B cell (primary cell): ENCODE measurements around the gene C16orf54. TPM values are rescaled to one million over a fixed set of nuclear protein-coding genes. Genes with fewer than 3 reads are reported as not detected.
"Not testable (repeated sequence)": the region's sequence is repeated elsewhere in the genome, so short reads cannot be mapped to it uniquely, and the experiment has no call there.

Source experiments
- ATAC-seq: fragments of 200-7000 bp; cut with Tn5 transposase; one replicate; pipeline ENCODE4 v1.10.0; 2021; ENCODE audit warnings: low read depth, mild to moderate bottlenecking, moderate number of reproducible peaks, moderate library complexity
- CTCF ChIA-PET: fragments of 350-600 bp; sonication (Branson Sonifier 250); formaldehyde crosslinking; loops from one replicate; lab custom pipeline; 2021; ENCODE audit warnings: antibody characterized with exemption, inconsistent platforms; lab: Charles Lee
- POLR2A ChIA-PET: fragments of 350-600 bp; sonication (Branson Sonifier 250); formaldehyde crosslinking; loops from one replicate; lab custom pipeline; 2021; ENCODE audit warnings: antibody characterized with exemption; lab: Charles Lee
- DNase-seq: peaks from one replicate; pipeline ENCODE4 v3.0.0; 2013
- H2AFZ ChIP-seq: 2 replicates; pipeline ENCODE4 v1.6.1; 2012; ENCODE audit warnings: mild to moderate bottlenecking, low read depth, low read length; ENCODE audit not compliant: insufficient read depth, poor library complexity, severe bottlenecking
- H3K27ac ChIP-seq, 2 donors: 1 replicate in 1 of 2; 2 replicates in 1 of 2; pipeline ENCODE4 v1.5.1; 2012 to 2013; ENCODE audit warnings: low read length in 2 of 2, mild to moderate bottlenecking in 2 of 2, moderate library complexity in 1 of 2
- H3K27me3 ChIP-seq, 4 experiments: fragments of 200-600 bp in 1 of 4; sonication (generic) in 1 of 4; replicated peaks in 1 of 4; 1 replicate in 2 of 4; 2 replicates in 2 of 4; pipeline versions ENCODE4 v1.6.1 to v1.7.0; 2013 to 2016; ENCODE audit warnings: low read length in 3 of 4, mild to moderate bottlenecking in 2 of 4, mixed read lengths in 1 of 4, moderate library complexity in 1 of 4; ENCODE audit not compliant: insufficient read depth in 4 of 4, control insufficient read depth in 3 of 4; ENCODE audit errors: control extremely low read depth in 1 of 4
- H3K36me3 ChIP-seq, 2 experiments: replicated peaks in 1 of 2; 1 replicate in 1 of 2; 2 replicates in 1 of 2; pipeline versions ENCODE4 v1.6.1 to v1.7.1; 2013; ENCODE audit warnings: low read length in 1 of 2; ENCODE audit not compliant: insufficient read depth in 2 of 2, control insufficient read depth in 1 of 2; ENCODE audit errors: control extremely low read depth in 1 of 2, extremely low read depth in 1 of 2
- H3K4me1 ChIP-seq, 2 donors: fragments of 200-600 bp in 1 of 2; sonication (generic) in 1 of 2; 1 replicate in 1 of 2; 2 replicates in 1 of 2; pipeline versions ENCODE4 v1.5.1 to v1.6.1; 2013 to 2017; ENCODE audit warnings: low read length in 2 of 2; ENCODE audit not compliant: control insufficient read depth in 2 of 2, insufficient read depth in 2 of 2
- H3K4me2 ChIP-seq: replicated peaks from 2 replicates; pipeline ENCODE3; 2012; ENCODE audit warnings: mild to moderate bottlenecking, low read depth, low read length; ENCODE audit not compliant: poor library complexity, severe bottlenecking
- H3K4me3 ChIP-seq, 5 experiments: fragments of 200-600 bp in 1 of 5; sonication (generic) in 1 of 5; 1 replicate in 3 of 5; 2 replicates in 2 of 5; pipeline versions ENCODE4 v1.5.1 to v1.7.0; 2011 to 2016; ENCODE audit warnings: low read length in 4 of 5, mild to moderate bottlenecking in 4 of 5, low read depth in 2 of 5, control low read depth in 1 of 5, moderate library complexity in 1 of 5; ENCODE audit not compliant: insufficient read depth in 1 of 5; ENCODE audit errors: control extremely low read depth in 1 of 5, extremely low read depth in 1 of 5
- H3K79me2 ChIP-seq: fragments of 200-600 bp; sonication (generic); one replicate; pipeline ENCODE4 v1.6.0; 2016; ENCODE audit warnings: low read length; ENCODE audit not compliant: control insufficient read depth, insufficient read depth
- H3K9ac ChIP-seq: fragments of 200-600 bp; sonication (generic); 2 replicates; pipeline ENCODE4 v1.6.1; 2017; ENCODE audit warnings: mild to moderate bottlenecking, low read length, moderate library complexity
- H3K9me3 ChIP-seq, 3 donors: one replicate each; pipeline versions ENCODE4 v1.6.1 to v1.7.1; 2013; ENCODE audit warnings: low read length in 2 of 3; ENCODE audit not compliant: control insufficient read depth in 2 of 3, insufficient read depth in 1 of 3; ENCODE audit errors: control extremely low read depth in 1 of 3
- H4K20me1 ChIP-seq: 2 replicates; pipeline ENCODE4 v1.6.0; 2012; ENCODE audit warnings: mild to moderate bottlenecking, low read length; ENCODE audit not compliant: insufficient read depth, control insufficient read depth, poor library complexity, severe bottlenecking
- H3K27ac Mint-ChIP-seq: one replicate; pipeline ENCODE4 v1.8.0; 2021; ENCODE audit warnings: mixed read lengths
- H3K27me3 Mint-ChIP-seq: one replicate; pipeline ENCODE4 v1.8.0; 2021; ENCODE audit warnings: mixed read lengths
- H3K4me1 Mint-ChIP-seq: one replicate; pipeline ENCODE4 v1.8.0; 2021; ENCODE audit warnings: mixed read lengths
- H3K4me3 Mint-ChIP-seq: one replicate; pipeline ENCODE4 v1.8.0; 2021; ENCODE audit warnings: mixed read lengths
- H3K9me3 Mint-ChIP-seq: one replicate; pipeline ENCODE4 v1.8.0; 2022; ENCODE audit warnings: mixed read lengths; ENCODE audit not compliant: insufficient read depth
- CTCF ChIP-seq: fragments of 200-600 bp; IDR thresholded peaks from one replicate; pipeline ENCODE4 v1.8.0; 2022; ENCODE audit warnings: antibody characterized with exemption, mild to moderate bottlenecking
- EZH2 ChIP-seq: IDR thresholded peaks from 2 replicates; pipeline ENCODE4 v1.6.1; 2012; ENCODE audit warnings: borderline replicate concordance, low read depth, mild to moderate bottlenecking, moderate library complexity, low read length; ENCODE audit not compliant: insufficient read depth, poor library complexity, severe bottlenecking
- WGBS: methylation state at CpG from one replicate; pipeline ENCODE4 v1.1.5; 2013; ENCODE audit warnings: missing lambda C conversion rate; ENCODE audit not compliant: insufficient coverage; 5-methylcytosine and 5-hydroxymethylcytosine counted together
- intact Hi-C: fragments of 100-400 bp; cut with micrococcal nuclease; formaldehyde crosslinking; loops from one replicate; pipeline ENCODE4 v1.10.0; 2022
- polyA plus RNA-seq: library from polyadenylated mRNA; depleted of rRNA; stranded (reverse); fragments of >200 nt; gene quantifications from 2 replicates; pipeline ENCODE4 v1.2.3, GENCODE V29; 2012
- total RNA-seq, 2 donors: library from RNA; stranded (reverse); fragments of 120-200 nt in 1 of 2; gene quantifications; 1 replicate in 1 of 2; 2 replicates in 1 of 2; pipeline versions ENCODE4 v1.2.3 to v1.2.4, GENCODE V29; 2013 to 2022

The C16orf54 gene
- total and polyA plus RNA-seq, 2 donors (not counting 1 experiment from before 2014, with no cell fraction given): 44.0 to 68.3 TPM

- H3K9ac ChIP-seq: no peak overlapping the region
- intact Hi-C loops: no loop called here
Measured at GRCh38 chr16:29753516-29753915, 7.7 kb upstream of the C16orf54 start.

GRCh38 chr16:29748760-29749149, 3.0 kb upstream of the C16orf54 start:
- not testable (repeated sequence) for H3K9ac ChIP-seq, ATAC-seq, H3K27me3 Mint-ChIP-seq, H3K4me3 ChIP-seq, H2AFZ ChIP-seq, H3K4me3 Mint-ChIP-seq, H3K4me2 ChIP-seq, H3K9me3 Mint-ChIP-seq, H3K27me3 ChIP-seq, DNase-seq, H3K27ac ChIP-seq
- Histone ChIP-seq H3K9me3 (peaks cover 0 to 11% (median 1%) of the 10 kb centered on the region in 3 donors), H3K79me2 (peaks cover 35% of the 10 kb centered on the region), H3K36me3 (peaks cover 0 to 22% of the 10 kb centered on the region in 2 experiments), H4K20me1 (peaks cover 14% of the 10 kb centered on the region), H3K4me1 (peaks cover 25 to 36% of the 10 kb centered on the region in 2 donors)
- ChIA-PET CTCF (interaction anchor here (0.8 to 1.7 kb wide), 3 partner anchors 26 to 41 kb away, joined by 3 to 4 read pairs (median 3); no protein-coding TSS in a partner anchor), POLR2A (interaction anchor here (0.6 kb wide), 1 partner anchor 56 kb away, joined by 3 read pairs; no protein-coding TSS in a partner anchor)
- Mint-ChIP-seq H3K4me1 (peaks cover 43% of the 10 kb centered on the region), H3K27ac (peak overlapping the region; percentile 3)
- WGBS: 98% methylated on average over 4 of the region's 4 CpGs
- intact Hi-C loops: loop anchor here (5.0 kb wide), 1 partner anchor 114 kb away; the partner anchor contains the start of gene CDIPT

More at GRCh38 chr16:29753516-29753915, 7.7 kb upstream of the C16orf54 start:
- ATAC-seq: no peak
- Histone ChIP-seq H3K27ac (no peak overlapping the region), H3K4me2 (no peak overlapping the region), H3K27me3 (no peaks in the 10 kb centered on the region), H3K4me1 (peaks cover 10 to 27% of the 10 kb centered on the region in 2 donors), H3K9me3 (peaks cover 0 to 6% (median 1%) of the 10 kb centered on the region in 3 donors), H2AFZ (no peak overlapping the region), H3K79me2 (no peaks in the 10 kb centered on the region), H4K20me1 (no peaks in the 10 kb centered on the region), H3K36me3 (peaks cover 0 to 8% of the 10 kb centered on the region in 2 experiments), H3K4me3 (no peak overlapping the region)
- no peaks in the 10 kb centered on the region for H3K9me3 Mint-ChIP-seq
- H3K4me1 Mint-ChIP-seq: peaks cover 22% of the 10 kb centered on the region
- TF ChIP-seq EZH2 (no peak), CTCF (no peak)
- no peaks in the 10 kb centered on the region for H3K27me3 Mint-ChIP-seq
- DNase-seq: no peak
- H3K27ac Mint-ChIP-seq: peak overlapping the region; percentile 15
- 100% methylated on average over 1 of the region's 1 CpG for WGBS
- ChIA-PET CTCF (interaction anchor here (0.7 to 1.4 kb wide), 4 partner anchors 10 to 49 kb away, joined by 3 to 4 read pairs (median 3); no protein-coding TSS in a partner anchor), POLR2A (interaction anchor here (0.7 to 1.5 kb wide), 2 partner anchors 7 to 36 kb away, joined by 3 to 5 read pairs; partner anchors contain the start of gene C16orf54)
- no peak overlapping the region for H3K4me3 Mint-ChIP-seq
